CD4-positive, CD25-positive, alpha-beta regulatory T cell (primary cell): ENCODE results near the gene AGAP1. TPM values are rescaled to one million over a fixed set of nuclear protein-coding genes. Genes with fewer than 3 reads are reported as not detected.
"Not testable (repeated sequence)": the region's sequence is repeated elsewhere in the genome, so short reads cannot be mapped to it uniquely, and the experiment has no call there.

ENCODE experiments used
- ATAC-seq, 2 donors: fragments of 150-1000 bp; cut with Tn5 transposase; one replicate each; pipeline ENCODE4 v1.10.0; 2021; ENCODE audit warnings: low read depth in 2 of 2, moderate number of reproducible peaks in 2 of 2, moderate library complexity in 1 of 2
- DNase-seq, 3 donors: peaks; one replicate each; pipeline versions ENCODE4 v3.0.0 to v3.0.0-alpha.2; 2012 to 2022; ENCODE audit warnings: mixed read lengths in 1 of 3
- H3K27ac ChIP-seq: one replicate; pipeline ENCODE4 v1.7.0; 2013; ENCODE audit warnings: mild to moderate bottlenecking, low read length; ENCODE audit not compliant: insufficient read depth, poor library complexity, severe bottlenecking
- H3K27me3 ChIP-seq: one replicate; pipeline ENCODE4 v1.7.0; 2013; ENCODE audit warnings: low read length; ENCODE audit not compliant: control insufficient read depth, insufficient read depth
- H3K36me3 ChIP-seq: one replicate; pipeline ENCODE4 v1.7.0; 2013; ENCODE audit warnings: mild to moderate bottlenecking, low read length, moderate library complexity; ENCODE audit not compliant: control insufficient read depth, insufficient read depth
- H3K4me1 ChIP-seq: 2 replicates; pipeline ENCODE4 v1.7.0; 2013; ENCODE audit warnings: mild to moderate bottlenecking, low read length; ENCODE audit not compliant: insufficient read depth, control insufficient read depth, poor library complexity, severe bottlenecking
- H3K4me3 ChIP-seq: one replicate; pipeline ENCODE4 v1.7.0; 2013; ENCODE audit warnings: low read depth, mild to moderate bottlenecking, low read length, moderate library complexity
- H3K9me3 ChIP-seq, 2 experiments: 1 replicate in 1 of 2; 2 replicates in 1 of 2; pipeline ENCODE4 v1.7.0; 2013; ENCODE audit warnings: low read length in 2 of 2, mild to moderate bottlenecking in 1 of 2, moderate library complexity in 1 of 2; ENCODE audit not compliant: control insufficient read depth in 2 of 2
- H3K27ac Mint-ChIP-seq, 3 donors: one replicate each; pipeline ENCODE4 v1.8.0; 2020 to 2022; ENCODE audit warnings: mild to moderate bottlenecking in 3 of 3, mixed read lengths in 3 of 3, moderate library complexity in 2 of 3
- H3K27me3 Mint-ChIP-seq: one replicate; pipeline ENCODE4 v1.8.0; 2022; ENCODE audit warnings: mild to moderate bottlenecking, mixed read lengths
- H3K36me3 Mint-ChIP-seq: one replicate; pipeline ENCODE4 v1.8.0; 2020; ENCODE audit warnings: mixed read lengths
- H3K4me1 Mint-ChIP-seq, 4 donors: one replicate each; pipeline ENCODE4 v1.8.0; 2020 to 2022; ENCODE audit warnings: mixed read lengths in 4 of 4, mild to moderate bottlenecking in 1 of 4
- H3K4me3 Mint-ChIP-seq, 4 donors: one replicate each; pipeline ENCODE4 v1.8.0; 2020 to 2022; ENCODE audit warnings: mild to moderate bottlenecking in 4 of 4, mixed read lengths in 4 of 4, moderate library complexity in 3 of 4
- H3K9me3 Mint-ChIP-seq, 7 donors: one replicate each; pipeline ENCODE4 v1.8.0; 2020 to 2022; ENCODE audit warnings: mixed read lengths in 7 of 7, mild to moderate bottlenecking in 3 of 7, moderate library complexity in 2 of 7
- polyA plus RNA-seq, 4 donors: library from polyadenylated mRNA; unstranded; fragments of 300-500 nt; fragmentation: Illumina TruSeq; gene quantifications; one replicate each; pipeline ENCODE4 v1.2.3, GENCODE V29; 2021
- total RNA-seq: library from RNA; stranded (reverse); gene quantifications from one replicate; pipeline ENCODE4 v1.2.3, GENCODE V29; 2022

Gene AGAP1
- total and polyA plus RNA-seq, 5 donors from 2014 or later, result 0.99 TPM; not detected in 4

DNA sequence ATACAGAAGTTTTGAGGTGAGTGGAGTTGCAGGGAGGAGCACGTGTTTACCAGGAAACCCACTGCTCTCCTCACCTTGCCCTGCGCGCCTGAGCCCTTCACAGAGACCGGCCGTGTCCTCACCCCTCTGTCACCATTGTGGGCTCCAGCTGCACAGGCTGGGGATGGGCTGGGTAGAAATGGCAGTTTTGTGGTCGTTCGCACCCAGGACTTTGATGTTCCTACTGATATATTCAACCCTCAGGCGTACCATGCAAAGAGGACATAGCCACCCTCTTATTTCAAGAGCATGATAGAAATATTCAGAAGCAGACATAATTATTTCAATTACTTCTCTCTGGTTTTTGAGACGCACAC, 596.2 kb downstream of the AGAP1 start:
- Mint-ChIP-seq H3K36me3 (no peaks in the 10 kb centered on the region), H3K4me1 (no peaks in the 10 kb centered on the region), H3K9me3 (peaks cover 0 to 2% (median 0%) of the 10 kb centered on the region in 7 donors), H3K27me3 (peaks cover 5% of the 10 kb centered on the region), H3K27ac (no peak overlapping the region), H3K4me3 (no peak overlapping the region)
- Histone ChIP-seq H3K4me3 (no peak overlapping the region), H3K27ac (no peak overlapping the region), H3K36me3 (no peaks in the 10 kb centered on the region), H3K9me3 (no peaks in the 10 kb centered on the region), H3K27me3 (no peaks in the 10 kb centered on the region), H3K4me1 (no peaks in the 10 kb centered on the region)
- DNase-seq, result no peak
- no peak for ATAC-seq

DNA sequence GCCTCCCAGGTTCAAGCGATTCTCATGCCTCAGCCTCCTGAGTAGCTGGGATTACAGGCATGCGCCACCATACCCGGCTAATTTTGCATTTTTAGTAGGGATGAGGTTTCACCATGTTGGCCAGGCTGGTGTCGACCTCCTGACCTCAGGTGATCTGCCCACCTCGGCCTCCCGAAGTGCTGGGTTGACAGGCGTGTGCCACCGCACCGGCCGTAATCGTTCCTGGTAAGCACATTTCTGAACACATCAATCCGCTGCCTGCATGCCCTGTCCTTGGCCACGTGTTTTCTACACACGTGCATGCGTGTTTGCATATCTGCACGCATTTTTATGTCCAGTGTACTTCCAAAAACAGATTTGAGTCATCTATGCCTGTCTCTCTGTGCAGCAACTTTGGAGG, 597.0 kb downstream of the AGAP1 start:
- H3K4me3 ChIP-seq, H3K4me1 ChIP-seq, H3K27me3 Mint-ChIP-seq, H3K4me1 Mint-ChIP-seq, H3K27ac ChIP-seq, H3K4me3 Mint-ChIP-seq, H3K9me3 ChIP-seq, H3K27me3 ChIP-seq, H3K36me3 Mint-ChIP-seq, H3K36me3 ChIP-seq, H3K27ac Mint-ChIP-seq, ATAC-seq, H3K9me3 Mint-ChIP-seq, DNase-seq: not testable (repeated sequence)

DNA sequence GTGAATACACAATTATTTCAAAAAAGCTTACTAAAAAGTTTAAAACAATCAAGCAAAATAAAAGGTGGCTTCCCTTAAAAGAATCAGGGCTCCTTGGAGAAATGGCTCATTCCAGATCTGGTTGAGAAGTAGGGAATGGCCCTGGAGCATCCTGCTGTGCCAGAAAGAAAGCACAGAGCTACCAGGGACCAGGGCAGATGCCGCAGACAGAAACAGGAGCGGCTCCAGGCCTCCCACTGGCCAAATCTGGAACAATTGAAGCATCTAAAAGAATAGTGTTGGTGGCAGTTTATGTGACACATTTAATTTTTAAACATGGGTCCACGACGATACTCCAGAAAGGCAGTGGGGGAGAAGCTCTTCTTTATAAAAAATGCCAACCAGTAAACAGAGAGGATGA, 598.9 kb downstream of the AGAP1 start:
- Histone ChIP-seq H3K4me3 (no peak overlapping the region), H3K9me3 (no peaks in the 10 kb centered on the region), H3K36me3 (no peaks in the 10 kb centered on the region), H3K27me3 (no peaks in the 10 kb centered on the region), H3K27ac (no peak overlapping the region), H3K4me1 (no peaks in the 10 kb centered on the region)
- Mint-ChIP-seq H3K9me3 (peaks cover 0 to 2% (median 0%) of the 10 kb centered on the region in 7 donors), H3K4me1 (no peaks in the 10 kb centered on the region), H3K36me3 (no peaks in the 10 kb centered on the region), H3K27ac (no peak overlapping the region), H3K27me3 (peaks cover 5% of the 10 kb centered on the region), H3K4me3 (no peak overlapping the region)
- DNase-seq (no peak), ATAC-seq (no peak)

- H3K4me3 ChIP-seq, result no peak overlapping the region
- H3K4me3 Mint-ChIP-seq, result no peak overlapping the region
- no peaks in the 10 kb centered on the region for H3K4me1 Mint-ChIP-seq
- ATAC-seq (no peak), DNase-seq (no peak)
- H3K27ac ChIP-seq, result no peak overlapping the region
- peaks cover 0 to 2% (median 0%) of the 10 kb centered on the region in 7 donors for H3K9me3 Mint-ChIP-seq
- no peaks in the 10 kb centered on the region for H3K27me3 ChIP-seq
- H3K36me3 Mint-ChIP-seq, result no peaks in the 10 kb centered on the region
- H3K4me1 ChIP-seq, result no peaks in the 10 kb centered on the region
- no peaks in the 10 kb centered on the region for H3K9me3 ChIP-seq
- H3K36me3 ChIP-seq, result no peaks in the 10 kb centered on the region
- H3K27ac Mint-ChIP-seq, result no peak overlapping the region
- H3K27me3 Mint-ChIP-seq, result peaks cover 5% of the 10 kb centered on the region
These were observed 599.3 kb downstream of the AGAP1 start for GRCh38 chr2:236093134-236093533.

- ATAC-seq (no peak), DNase-seq (no peak)
- Mint-ChIP-seq H3K4me1 (no peaks in the 10 kb centered on the region), H3K36me3 (no peaks in the 10 kb centered on the region), H3K4me3 (no peak overlapping the region), H3K27ac (no peak overlapping the region), H3K27me3 (peaks cover under 1% of the 10 kb centered on the region), H3K9me3 (peaks cover 0 to 2% (median 0%) of the 10 kb centered on the region in 7 donors)
- Histone ChIP-seq H3K27ac (no peak overlapping the region), H3K27me3 (no peaks in the 10 kb centered on the region), H3K36me3 (no peaks in the 10 kb centered on the region), H3K9me3 (no peaks in the 10 kb centered on the region), H3K4me3 (no peak overlapping the region), H3K4me1 (no peaks in the 10 kb centered on the region)
These were observed 601.7 kb downstream of the AGAP1 start for GRCh38 chr2:236095504-236095903.

- Histone ChIP-seq H3K4me3 (no peak overlapping the region), H3K27ac (no peak overlapping the region), H3K36me3 (no peaks in the 10 kb centered on the region), H3K9me3 (no peaks in the 10 kb centered on the region), H3K4me1 (no peaks in the 10 kb centered on the region), H3K27me3 (no peaks in the 10 kb centered on the region)
- H3K27ac Mint-ChIP-seq, result no peak overlapping the region
- no peaks in the 10 kb centered on the region for H3K4me1 Mint-ChIP-seq
- H3K36me3 Mint-ChIP-seq, result no peaks in the 10 kb centered on the region
- H3K4me3 Mint-ChIP-seq, result no peak overlapping the region
- peaks cover 4% of the 10 kb centered on the region for H3K27me3 Mint-ChIP-seq
- peaks cover 0 to 3% (median 0%) of the 10 kb centered on the region in 7 donors for H3K9me3 Mint-ChIP-seq
- DNase-seq, result no peak
- no peak for ATAC-seq
These were observed 607.6 kb downstream of the AGAP1 start for GRCh38 chr2:236101311-236101950.

GRCh38 chr2:236102971-236103370, 609.1 kb downstream of the AGAP1 start:
- no peaks in the 10 kb centered on the region for H3K4me1 Mint-ChIP-seq
- no peaks in the 10 kb centered on the region for H3K4me1 ChIP-seq
- no peaks in the 10 kb centered on the region for H3K27me3 ChIP-seq
- H3K4me3 Mint-ChIP-seq, result no peak overlapping the region
- H3K36me3 Mint-ChIP-seq, result no peaks in the 10 kb centered on the region
- peaks cover 0 to 2% (median 0%) of the 10 kb centered on the region in 7 donors for H3K9me3 Mint-ChIP-seq
- no peak overlapping the region for H3K27ac ChIP-seq
- H3K27me3 Mint-ChIP-seq, result peaks cover 4% of the 10 kb centered on the region
- no peaks in the 10 kb centered on the region for H3K9me3 ChIP-seq
- H3K27ac Mint-ChIP-seq, result no peak overlapping the region
- no peaks in the 10 kb centered on the region for H3K36me3 ChIP-seq
- no peak overlapping the region for H3K4me3 ChIP-seq
- DNase-seq (no peak), ATAC-seq (no peak)

DNA sequence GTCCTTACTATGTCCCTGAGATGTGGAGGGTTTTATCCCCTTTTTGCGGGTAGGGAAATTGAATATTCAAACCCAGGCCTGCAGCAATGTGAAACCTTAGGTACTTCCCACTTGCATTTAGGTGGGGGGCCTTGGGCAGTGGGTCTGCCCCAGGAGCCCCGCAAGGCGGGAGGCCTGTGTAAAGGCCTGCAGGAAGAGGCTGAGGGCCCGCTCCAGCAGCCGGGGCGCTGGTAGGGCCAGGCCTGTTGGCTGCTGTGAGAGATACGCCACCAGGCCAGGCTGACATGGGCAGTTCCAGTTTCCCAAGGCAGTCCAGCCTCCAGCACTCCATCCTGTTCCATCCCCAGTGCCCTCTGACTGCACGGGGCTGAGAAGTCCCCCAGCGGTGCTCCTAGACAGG, 610.1 kb downstream of the AGAP1 start:
- Mint-ChIP-seq H3K9me3 (peaks cover 0 to 2% (median 1%) of the 10 kb centered on the region in 7 donors), H3K27me3 (peaks cover 4% of the 10 kb centered on the region), H3K4me3 (no peak overlapping the region), H3K27ac (no peak overlapping the region), H3K4me1 (no peaks in the 10 kb centered on the region), H3K36me3 (no peaks in the 10 kb centered on the region)
- no peak for DNase-seq
- no peaks in the 10 kb centered on the region for H3K36me3 ChIP-seq
- H3K27me3 ChIP-seq, result no peaks in the 10 kb centered on the region
- no peak for ATAC-seq
- no peak overlapping the region for H3K27ac ChIP-seq
- no peak overlapping the region for H3K4me3 ChIP-seq
- no peaks in the 10 kb centered on the region for H3K4me1 ChIP-seq
- H3K9me3 ChIP-seq, result no peaks in the 10 kb centered on the region
